Ishikawa (cell line): Measurements from ENCODE around the gene COPS8.

Experiments used
- CEBPB ChIP-seq: IDR thresholded peaks from 2 replicates; pipeline ENCODE4 v1.6.1; 2012
- CREB1 ChIP-seq: IDR thresholded peaks from 2 replicates; pipeline ENCODE4 v1.6.1; 2012; ENCODE audit warnings: low read depth
- EGR1 ChIP-seq: IDR thresholded peaks from 2 replicates; pipeline ENCODE4 v1.6.1; 2012
- EP300 ChIP-seq: IDR thresholded peaks from 2 replicates; pipeline ENCODE4 v1.6.1; 2012; ENCODE audit warnings: borderline replicate concordance
- FOXM1 ChIP-seq: IDR thresholded peaks from 2 replicates; pipeline ENCODE4 v1.6.1; 2012; ENCODE audit warnings: low read depth, borderline replicate concordance
- NFIC ChIP-seq: IDR thresholded peaks from 2 replicates; pipeline ENCODE4 v1.6.1; 2012
- RAD21 ChIP-seq: IDR thresholded peaks from 2 replicates; pipeline ENCODE4 v1.6.1; 2012; ENCODE audit warnings: low read depth
- TAF1 ChIP-seq: IDR thresholded peaks from 2 replicates; pipeline ENCODE4 v1.6.1; 2012; ENCODE audit warnings: low read depth, mild to moderate bottlenecking
- TCF12 ChIP-seq: IDR thresholded peaks from 2 replicates; pipeline ENCODE4 v1.6.1; 2012; ENCODE audit warnings: low read depth
- TEAD4 ChIP-seq: IDR thresholded peaks from 2 replicates; pipeline ENCODE4 v1.6.1; 2012
- YY1 ChIP-seq: IDR thresholded peaks from 2 replicates; pipeline ENCODE4 v1.6.1; 2012; ENCODE audit warnings: low read depth
- ZBTB7A ChIP-seq: IDR thresholded peaks from 2 replicates; pipeline ENCODE4 v1.6.1; 2012; ENCODE audit warnings: low read depth
- TF ChIP-seq, protein P1 (sequence below): IDR thresholded peaks from 2 replicates; pipeline ENCODE4 v1.6.1; 2012
- TF ChIP-seq, protein P2 (sequence below): IDR thresholded peaks from 2 replicates; pipeline ENCODE4 v1.6.1; 2012; ENCODE audit warnings: low read depth, mild to moderate bottlenecking
- TF ChIP-seq, protein P3 (sequence below): IDR thresholded peaks from 2 replicates; pipeline ENCODE4 v1.6.1; 2012

The COPS8 gene

DNA sequence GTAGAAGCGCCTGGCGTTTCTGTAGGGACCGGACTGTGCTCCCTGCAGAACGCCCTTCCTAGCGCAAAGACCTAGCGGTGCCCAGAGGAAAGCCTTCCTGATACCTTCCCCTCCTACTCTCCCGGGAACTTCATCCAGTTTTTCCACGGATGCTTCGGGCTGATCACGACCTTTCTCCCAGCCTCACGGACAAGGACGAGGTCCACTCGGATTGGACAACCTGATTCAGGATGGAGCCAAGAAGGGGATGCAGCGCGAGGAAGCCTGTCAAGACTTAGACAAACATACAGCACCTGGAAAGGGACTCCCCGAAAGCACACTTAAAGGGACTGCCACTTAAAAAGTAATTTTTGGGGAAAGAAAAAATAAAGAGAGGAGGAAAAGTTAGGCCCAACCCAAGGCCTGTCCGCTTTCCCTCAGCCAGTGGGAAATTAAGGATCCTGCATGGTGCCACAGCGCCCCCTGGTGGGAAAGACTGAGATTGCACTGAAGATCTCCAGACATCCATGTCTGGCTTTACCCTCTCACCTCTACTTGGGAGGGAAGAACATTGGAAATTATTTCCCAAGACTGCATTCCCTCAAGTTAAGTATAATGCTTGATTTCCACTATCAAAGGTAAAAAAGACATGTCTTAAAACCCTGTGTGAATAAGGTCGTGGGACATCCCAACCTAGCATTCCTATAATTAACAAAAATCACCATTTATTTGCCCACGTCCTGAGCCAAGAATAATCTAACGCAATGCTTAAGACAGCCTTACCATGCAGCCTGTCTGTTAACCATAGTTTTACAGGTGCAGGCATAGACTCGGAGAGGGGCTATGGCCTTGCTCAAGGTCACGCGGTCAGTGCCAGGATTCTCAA is 13.4 kb upstream of the COPS8 start:
- TF ChIP-seq EGR1: no peak
- peak; percentile 78 for TF ChIP-seq RAD21

DNA sequence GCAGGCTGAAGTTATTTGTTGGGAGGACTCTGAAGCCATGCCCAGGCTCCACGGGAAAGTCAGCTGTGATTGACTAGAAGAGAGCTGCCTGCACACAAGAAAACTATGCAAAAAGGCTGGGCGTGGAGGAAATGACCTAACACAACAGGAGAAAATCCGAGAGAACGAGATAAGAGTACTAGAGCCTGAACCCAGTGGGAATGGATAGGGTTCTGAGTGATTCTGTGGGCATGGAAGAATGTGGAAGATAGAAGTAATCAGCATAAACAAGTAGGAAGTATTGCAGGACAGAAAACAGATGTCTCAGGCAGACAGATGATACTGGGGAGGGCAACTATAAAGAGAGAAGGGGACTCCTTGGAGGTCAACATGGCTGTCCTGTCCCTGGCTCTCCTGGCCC is 12.1 kb upstream of the COPS8 start:
- TF ChIP-seq, protein P1, sequence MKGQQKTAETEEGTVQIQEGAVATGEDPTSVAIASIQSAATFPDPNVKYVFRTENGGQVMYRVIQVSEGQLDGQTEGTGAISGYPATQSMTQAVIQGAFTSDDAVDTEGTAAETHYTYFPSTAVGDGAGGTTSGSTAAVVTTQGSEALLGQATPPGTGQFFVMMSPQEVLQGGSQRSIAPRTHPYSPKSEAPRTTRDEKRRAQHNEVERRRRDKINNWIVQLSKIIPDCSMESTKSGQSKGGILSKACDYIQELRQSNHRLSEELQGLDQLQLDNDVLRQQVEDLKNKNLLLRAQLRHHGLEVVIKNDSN: no peak

DNA sequence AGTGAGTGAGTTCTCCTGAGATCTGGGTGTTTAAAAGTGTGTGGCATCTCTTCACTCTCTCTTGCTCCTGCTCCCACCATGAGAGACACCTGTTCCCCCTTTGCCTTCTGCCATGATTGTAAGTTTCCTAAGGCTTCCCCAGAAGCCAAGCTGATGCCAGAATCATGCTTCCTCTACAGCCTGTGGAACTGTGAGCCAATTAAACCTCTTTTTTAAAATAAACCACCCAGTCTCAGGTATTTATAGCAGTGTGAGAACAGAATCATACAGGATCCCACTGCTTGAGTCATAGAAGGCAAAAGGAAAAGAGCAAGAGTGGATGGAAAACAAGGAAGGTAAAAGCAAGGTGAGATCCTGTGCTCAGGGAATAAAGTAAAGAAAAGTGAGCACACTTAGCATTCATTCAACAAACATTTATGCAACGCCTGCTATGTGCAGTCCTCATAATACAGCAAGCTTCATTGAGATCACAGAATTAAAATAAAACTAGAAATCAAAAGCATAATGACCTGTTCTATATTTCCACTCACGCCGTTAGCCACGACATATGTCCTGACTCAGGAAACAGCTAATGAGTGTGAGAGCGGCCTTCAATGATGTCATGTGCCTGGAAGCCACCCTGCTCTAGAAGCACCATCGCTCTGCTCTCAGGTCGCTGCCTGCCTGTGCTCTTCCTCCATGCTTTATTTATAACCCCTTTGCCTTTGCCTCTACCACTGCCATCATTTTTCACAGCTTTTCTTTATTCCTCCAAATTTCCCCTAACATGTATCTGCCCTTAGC is 11.3 kb upstream of the COPS8 start:
- TF ChIP-seq, protein P2, sequence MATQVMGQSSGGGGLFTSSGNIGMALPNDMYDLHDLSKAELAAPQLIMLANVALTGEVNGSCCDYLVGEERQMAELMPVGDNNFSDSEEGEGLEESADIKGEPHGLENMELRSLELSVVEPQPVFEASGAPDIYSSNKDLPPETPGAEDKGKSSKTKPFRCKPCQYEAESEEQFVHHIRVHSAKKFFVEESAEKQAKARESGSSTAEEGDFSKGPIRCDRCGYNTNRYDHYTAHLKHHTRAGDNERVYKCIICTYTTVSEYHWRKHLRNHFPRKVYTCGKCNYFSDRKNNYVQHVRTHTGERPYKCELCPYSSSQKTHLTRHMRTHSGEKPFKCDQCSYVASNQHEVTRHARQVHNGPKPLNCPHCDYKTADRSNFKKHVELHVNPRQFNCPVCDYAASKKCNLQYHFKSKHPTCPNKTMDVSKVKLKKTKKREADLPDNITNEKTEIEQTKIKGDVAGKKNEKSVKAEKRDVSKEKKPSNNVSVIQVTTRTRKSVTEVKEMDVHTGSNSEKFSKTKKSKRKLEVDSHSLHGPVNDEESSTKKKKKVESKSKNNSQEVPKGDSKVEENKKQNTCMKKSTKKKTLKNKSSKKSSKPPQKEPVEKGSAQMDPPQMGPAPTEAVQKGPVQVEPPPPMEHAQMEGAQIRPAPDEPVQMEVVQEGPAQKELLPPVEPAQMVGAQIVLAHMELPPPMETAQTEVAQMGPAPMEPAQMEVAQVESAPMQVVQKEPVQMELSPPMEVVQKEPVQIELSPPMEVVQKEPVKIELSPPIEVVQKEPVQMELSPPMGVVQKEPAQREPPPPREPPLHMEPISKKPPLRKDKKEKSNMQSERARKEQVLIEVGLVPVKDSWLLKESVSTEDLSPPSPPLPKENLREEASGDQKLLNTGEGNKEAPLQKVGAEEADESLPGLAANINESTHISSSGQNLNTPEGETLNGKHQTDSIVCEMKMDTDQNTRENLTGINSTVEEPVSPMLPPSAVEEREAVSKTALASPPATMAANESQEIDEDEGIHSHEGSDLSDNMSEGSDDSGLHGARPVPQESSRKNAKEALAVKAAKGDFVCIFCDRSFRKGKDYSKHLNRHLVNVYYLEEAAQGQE: no peak
- TF ChIP-seq EGR1: no peak
- TF ChIP-seq, protein P1: no peak
- TF ChIP-seq RAD21: no peak
- no peak for TF ChIP-seq YY1
- TF ChIP-seq ZBTB7A: no peak
- TF ChIP-seq, protein P3, sequence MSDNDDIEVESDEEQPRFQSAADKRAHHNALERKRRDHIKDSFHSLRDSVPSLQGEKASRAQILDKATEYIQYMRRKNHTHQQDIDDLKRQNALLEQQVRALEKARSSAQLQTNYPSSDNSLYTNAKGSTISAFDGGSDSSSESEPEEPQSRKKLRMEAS: no peak
- TF ChIP-seq CEBPB: no peak
- no peak for TF ChIP-seq FOXM1
- TF ChIP-seq CREB1: no peak
- no peak for TF ChIP-seq TEAD4
- no peak for TF ChIP-seq TCF12
- TF ChIP-seq EP300: no peak
- TF ChIP-seq NFIC: no peak
- no peak for TF ChIP-seq TAF1

DNA sequence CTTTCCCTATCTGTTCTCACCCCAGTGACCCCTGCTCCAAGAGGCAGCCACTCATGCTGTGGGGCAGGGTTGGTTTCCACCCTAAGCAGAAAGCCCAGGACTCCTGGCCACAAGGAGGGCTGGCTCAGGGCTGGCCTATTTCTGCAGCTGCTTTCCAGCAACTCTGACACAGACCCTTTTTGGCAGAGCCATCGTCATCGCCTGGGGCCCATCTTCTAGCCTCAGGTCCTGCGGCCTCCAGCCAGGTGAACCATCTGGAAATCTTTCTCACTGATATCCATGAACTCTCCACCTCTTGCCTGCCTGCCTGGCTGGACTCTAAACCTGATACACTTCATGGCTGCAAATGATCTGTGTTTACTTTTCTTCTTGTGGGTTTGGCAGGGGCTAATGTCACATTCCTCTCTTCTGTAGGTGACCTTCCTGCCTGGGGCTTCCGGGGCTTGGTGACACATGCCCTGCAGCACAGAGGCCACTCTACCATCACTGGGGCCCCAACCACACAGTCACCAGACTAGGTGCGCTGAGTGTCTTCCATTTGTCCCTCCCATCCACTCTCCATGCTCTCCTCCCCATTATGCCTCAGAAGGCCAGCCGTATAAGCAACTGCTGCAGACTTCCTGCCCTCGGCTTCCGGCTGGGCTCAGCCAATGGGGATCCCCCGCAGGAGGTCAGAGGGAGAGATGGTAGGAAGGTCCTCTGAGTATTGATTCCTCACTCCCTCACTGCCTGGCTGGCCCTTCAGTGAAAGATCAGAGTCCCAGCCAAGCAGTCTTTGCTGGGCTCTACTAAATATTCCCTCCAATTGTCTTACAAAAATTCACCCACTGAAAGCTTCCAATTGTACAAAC is 9.7 kb upstream of the COPS8 start:
- no peak for TF ChIP-seq CREB1
- no peak for TF ChIP-seq TAF1
- no peak for TF ChIP-seq EGR1
- TF ChIP-seq CEBPB: no peak
- no peak for TF ChIP-seq FOXM1

DNA sequence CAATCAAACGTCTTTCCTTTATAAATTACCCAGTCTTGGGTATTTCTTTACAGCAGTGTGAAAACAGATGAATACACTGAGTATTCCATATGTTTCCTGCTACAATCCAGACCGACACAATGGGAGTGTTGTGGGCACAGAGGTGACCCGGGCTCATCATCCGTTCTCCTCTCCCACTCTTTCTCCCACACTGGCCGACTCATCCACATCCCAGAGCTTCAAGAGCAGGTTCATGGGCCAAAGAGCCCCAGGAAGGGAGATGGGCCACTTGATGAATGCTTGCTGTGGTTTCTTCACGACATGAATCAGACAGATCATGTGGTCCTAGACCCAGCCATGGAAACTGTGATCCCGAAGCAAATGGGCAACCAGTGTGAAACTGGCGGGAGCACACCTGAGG is 4.1 kb upstream of the COPS8 start:
- TF ChIP-seq TEAD4: no peak
- no peak for TF ChIP-seq RAD21
- TF ChIP-seq CREB1: no peak
- TF ChIP-seq FOXM1: no peak
- TF ChIP-seq, protein P1: no peak
- no peak for TF ChIP-seq EGR1
- TF ChIP-seq, protein P3: no peak
- TF ChIP-seq, protein P2: no peak
- TF ChIP-seq CEBPB: no peak
- TF ChIP-seq EP300: no peak
- no peak for TF ChIP-seq TAF1
- no peak for TF ChIP-seq NFIC
- TF ChIP-seq TCF12: no peak
- no peak for TF ChIP-seq YY1
